HFF-Myc (cell line): ENCODE data around the gene ADAMTS17.
A peak's percentile ranks its signal among the peaks of the same experiment; 100 is the strongest.

Experiments used
- DNase-seq: peaks from one replicate; pipeline ENCODE4 v3.0.0-alpha.2; 2011; ENCODE audit warnings: low read depth; ENCODE audit errors: extremely low read depth
- H3K4me3 ChIP-seq: replicated peaks from 2 replicates; pipeline ENCODE4 v1.5.1; 2011; ENCODE audit warnings: low read depth, mild to moderate bottlenecking, control low read depth, low read length
- TF ChIP-seq, protein P1 (sequence below): IDR thresholded peaks from 2 replicates; pipeline ENCODE4 v1.5.1; 2012; ENCODE audit warnings: mild to moderate bottlenecking, low read depth, low read length, control low read depth; ENCODE audit errors: missing control alignments

The ADAMTS17 gene

GRCh38 chr15:100372739-100373119 is 31.0 kb upstream of the ADAMTS17 start:
- TF ChIP-seq, protein P1, sequence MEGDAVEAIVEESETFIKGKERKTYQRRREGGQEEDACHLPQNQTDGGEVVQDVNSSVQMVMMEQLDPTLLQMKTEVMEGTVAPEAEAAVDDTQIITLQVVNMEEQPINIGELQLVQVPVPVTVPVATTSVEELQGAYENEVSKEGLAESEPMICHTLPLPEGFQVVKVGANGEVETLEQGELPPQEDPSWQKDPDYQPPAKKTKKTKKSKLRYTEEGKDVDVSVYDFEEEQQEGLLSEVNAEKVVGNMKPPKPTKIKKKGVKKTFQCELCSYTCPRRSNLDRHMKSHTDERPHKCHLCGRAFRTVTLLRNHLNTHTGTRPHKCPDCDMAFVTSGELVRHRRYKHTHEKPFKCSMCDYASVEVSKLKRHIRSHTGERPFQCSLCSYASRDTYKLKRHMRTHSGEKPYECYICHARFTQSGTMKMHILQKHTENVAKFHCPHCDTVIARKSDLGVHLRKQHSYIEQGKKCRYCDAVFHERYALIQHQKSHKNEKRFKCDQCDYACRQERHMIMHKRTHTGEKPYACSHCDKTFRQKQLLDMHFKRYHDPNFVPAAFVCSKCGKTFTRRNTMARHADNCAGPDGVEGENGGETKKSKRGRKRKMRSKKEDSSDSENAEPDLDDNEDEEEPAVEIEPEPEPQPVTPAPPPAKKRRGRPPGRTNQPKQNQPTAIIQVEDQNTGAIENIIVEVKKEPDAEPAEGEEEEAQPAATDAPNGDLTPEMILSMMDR: no peak
- DNase-seq: no peak
- H3K4me3 ChIP-seq: no peak overlapping the region

DNA sequence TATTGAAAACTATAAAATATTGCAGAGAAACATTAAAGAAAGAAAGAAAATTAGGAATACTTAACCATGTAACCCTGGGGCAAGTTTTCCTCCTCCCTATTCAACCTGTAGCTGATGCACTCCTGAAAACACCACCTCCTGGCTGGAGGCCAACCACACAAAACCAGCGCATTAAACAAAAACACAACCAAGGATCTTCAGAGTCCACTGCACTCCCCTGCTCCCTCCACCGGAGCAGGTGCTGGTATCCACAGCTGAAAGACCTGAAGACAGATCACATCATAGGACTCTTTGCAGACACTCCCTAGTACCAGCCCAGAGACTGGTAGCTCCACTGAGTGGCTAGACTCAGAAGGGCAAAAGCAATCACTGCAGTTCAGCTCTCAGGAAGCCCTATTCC is 13.6 kb upstream of the ADAMTS17 start:
- TF ChIP-seq, protein P1: no peak
- H3K4me3 ChIP-seq: no peak overlapping the region
- no peak for DNase-seq

DNA sequence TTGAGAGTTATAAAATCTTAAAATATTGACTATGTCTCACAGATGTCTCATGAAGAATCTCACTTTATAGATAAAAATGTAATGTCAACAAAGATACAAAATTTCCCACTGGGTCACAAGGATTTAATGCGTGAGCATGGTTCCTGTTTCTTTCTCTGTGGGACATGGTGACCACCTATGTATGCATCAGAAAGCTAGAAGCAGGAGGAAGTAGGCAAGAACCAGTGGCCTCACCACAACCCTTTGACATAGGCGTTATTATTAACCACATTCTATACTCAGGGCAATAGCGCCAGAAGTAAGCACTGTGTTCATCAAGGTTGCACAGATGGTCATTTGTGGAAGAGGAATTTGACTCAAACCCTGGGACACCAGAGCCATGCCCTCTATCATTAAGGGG is 11.7 kb upstream of the ADAMTS17 start:
- DNase-seq: no peak
- TF ChIP-seq, protein P1: no peak
- no peak overlapping the region for H3K4me3 ChIP-seq

- TF ChIP-seq, protein P1: no peak
- H3K4me3 ChIP-seq: no peak overlapping the region
- no peak for DNase-seq
These were observed 8.9 kb upstream of the ADAMTS17 start for GRCh38 chr15:100350434-100351226.

DNA sequence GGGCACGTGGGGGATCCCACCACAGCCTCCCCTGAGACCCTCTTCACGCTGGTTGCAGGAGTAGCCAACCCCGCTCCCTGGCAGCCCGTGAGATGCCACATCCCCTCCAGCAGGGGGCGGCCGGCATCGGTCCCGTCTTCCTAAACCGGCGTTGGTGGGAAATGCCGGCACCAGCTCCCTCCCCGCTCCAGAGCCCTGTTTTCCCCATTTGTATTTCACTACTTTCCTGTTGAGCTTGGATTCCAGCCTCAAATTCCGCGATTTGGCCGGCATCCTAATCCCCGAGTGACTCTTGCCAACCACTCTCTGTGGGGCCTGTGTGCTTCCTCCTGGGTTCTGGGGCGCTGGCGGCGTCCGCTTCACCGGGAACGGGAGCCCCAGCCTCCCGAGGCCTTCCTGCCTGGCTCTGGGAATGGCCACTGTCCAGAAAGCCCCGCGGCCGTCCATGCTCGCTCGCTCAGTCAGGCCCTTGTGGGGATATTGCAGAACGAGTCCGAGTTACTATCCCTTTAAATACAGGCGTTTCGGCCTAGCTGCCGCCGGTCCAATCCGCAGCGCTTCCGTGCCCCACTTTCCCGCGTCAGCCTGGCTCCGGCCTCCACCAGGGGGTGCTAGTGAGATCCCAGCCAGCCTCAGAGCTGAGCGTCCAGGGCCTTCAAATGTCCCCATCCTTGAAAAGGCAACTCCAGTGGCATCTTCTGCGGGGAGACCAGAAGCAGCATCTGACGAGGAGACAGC is 8.1 kb upstream of the ADAMTS17 start:
- peak; percentile 22 for DNase-seq
- peak overlapping the region; percentile 35 for H3K4me3 ChIP-seq

GRCh38 chr15:100349321-100349695 is 7.5 kb upstream of the ADAMTS17 start:
- DNase-seq: no peak
- TF ChIP-seq, protein P1: no peak
- no peak overlapping the region for H3K4me3 ChIP-seq

More for the DNA sequence above, 8.1 kb upstream of the ADAMTS17 start:
- TF ChIP-seq, protein P1: peak; percentile 78
